ENCODE results near the gene IRF2BP1.
A peak's percentile ranks its signal among the peaks of the same experiment; 100 is the strongest.
"Not testable (repeated sequence)": the region's sequence is repeated elsewhere in the genome, so short reads cannot be mapped to it uniquely, and the experiment has no call there.

Gene IRF2BP1

GRCh38 chr19:45902651-45903625 is 17.0 kb upstream of the IRF2BP1 start:
- H3K9me3 ChIP-seq (ENCODE audit: control insufficient read depth, low read length) = no peaks in the 10 kb centered on the region
- H3K4me1 ChIP-seq (ENCODE audit: control insufficient read depth, insufficient read depth, low read length, poor library complexity, severe bottlenecking) = peaks cover 9% of the 10 kb centered on the region
- H3K4me3 ChIP-seq (ENCODE audit: insufficient read depth, low read depth, low read length, poor library complexity, severe bottlenecking) = peak overlapping the region; percentile 66
- peak overlapping the region; percentile 78 for H3K27ac ChIP-seq (ENCODE audit: insufficient read depth, low read length, poor library complexity, severe bottlenecking)
- DNase-seq = peak; percentile 98 to 99 (median 99)
- H3K36me3 ChIP-seq (ENCODE audit: control insufficient read depth, insufficient read depth, low read length) = peaks cover 11% of the 10 kb centered on the region
- H3K27me3 ChIP-seq (replicated peaks; ENCODE audit: control insufficient read depth, insufficient read depth, low read length, poor library complexity, severe bottlenecking) = no peaks in the 10 kb centered on the region

GRCh38 chr19:45901912-45902650 is 16.1 kb upstream of the IRF2BP1 start, which contains the start of gene MYPOP:
TSS of gene MYPOP (minus strand) at chr19:45902613. CDS start at chr19:45901773, 840 bp downstream.
- peaks cover 9% of the 10 kb centered on the region for H3K4me1 ChIP-seq (ENCODE audit: control insufficient read depth, insufficient read depth, low read length, poor library complexity, severe bottlenecking)
- peak within 1 kb of the TSS; percentile 66 for H3K4me3 ChIP-seq (ENCODE audit: insufficient read depth, low read depth, low read length, poor library complexity, severe bottlenecking)
- no peaks in the 10 kb centered on the region for H3K9me3 ChIP-seq (ENCODE audit: control insufficient read depth, low read length)
- H3K27me3 ChIP-seq (replicated peaks; ENCODE audit: control insufficient read depth, insufficient read depth, low read length, poor library complexity, severe bottlenecking) = no peaks in the 10 kb centered on the region
- H3K27ac ChIP-seq (ENCODE audit: insufficient read depth, low read length, poor library complexity, severe bottlenecking) = peak within 1 kb of the TSS; percentile 78
- DNase-seq = no peak
- H3K36me3 ChIP-seq (ENCODE audit: control insufficient read depth, insufficient read depth, low read length) = peaks cover 11% of the 10 kb centered on the region

GRCh38 chr19:45901432-45901911 is 15.5 kb upstream of the IRF2BP1 start:
- Histone ChIP-seq H3K4me3 (ENCODE audit: insufficient read depth, low read depth, low read length, poor library complexity, severe bottlenecking) (peak overlapping the region; percentile 66), H3K4me1 (ENCODE audit: control insufficient read depth, insufficient read depth, low read length, poor library complexity, severe bottlenecking) (peaks cover 9% of the 10 kb centered on the region), H3K27me3 (replicated peaks; ENCODE audit: control insufficient read depth, insufficient read depth, low read length, poor library complexity, severe bottlenecking) (no peaks in the 10 kb centered on the region), H3K9me3 (ENCODE audit: control insufficient read depth, low read length) (no peaks in the 10 kb centered on the region), H3K36me3 (ENCODE audit: control insufficient read depth, insufficient read depth, low read length) (peaks cover 11% of the 10 kb centered on the region), H3K27ac (ENCODE audit: insufficient read depth, low read length, poor library complexity, severe bottlenecking) (no peak overlapping the region)
- DNase-seq = peak in 1 of 3 donors; percentile 20

- Histone ChIP-seq H3K27me3 (replicated peaks; ENCODE audit: control insufficient read depth, insufficient read depth, low read length, poor library complexity, severe bottlenecking) (no peaks in the 10 kb centered on the region), H3K4me1 (ENCODE audit: control insufficient read depth, insufficient read depth, low read length, poor library complexity, severe bottlenecking) (peaks cover 9% of the 10 kb centered on the region), H3K27ac (ENCODE audit: insufficient read depth, low read length, poor library complexity, severe bottlenecking) (no peak overlapping the region), H3K4me3 (ENCODE audit: insufficient read depth, low read depth, low read length, poor library complexity, severe bottlenecking) (peak overlapping the region; percentile 66), H3K9me3 (ENCODE audit: control insufficient read depth, low read length) (no peaks in the 10 kb centered on the region), H3K36me3 (ENCODE audit: control insufficient read depth, insufficient read depth, low read length) (peaks cover 11% of the 10 kb centered on the region)
- DNase-seq = no peak
These were observed 14.9 kb upstream of the IRF2BP1 start for GRCh38 chr19:45900738-45901431.

DNA sequence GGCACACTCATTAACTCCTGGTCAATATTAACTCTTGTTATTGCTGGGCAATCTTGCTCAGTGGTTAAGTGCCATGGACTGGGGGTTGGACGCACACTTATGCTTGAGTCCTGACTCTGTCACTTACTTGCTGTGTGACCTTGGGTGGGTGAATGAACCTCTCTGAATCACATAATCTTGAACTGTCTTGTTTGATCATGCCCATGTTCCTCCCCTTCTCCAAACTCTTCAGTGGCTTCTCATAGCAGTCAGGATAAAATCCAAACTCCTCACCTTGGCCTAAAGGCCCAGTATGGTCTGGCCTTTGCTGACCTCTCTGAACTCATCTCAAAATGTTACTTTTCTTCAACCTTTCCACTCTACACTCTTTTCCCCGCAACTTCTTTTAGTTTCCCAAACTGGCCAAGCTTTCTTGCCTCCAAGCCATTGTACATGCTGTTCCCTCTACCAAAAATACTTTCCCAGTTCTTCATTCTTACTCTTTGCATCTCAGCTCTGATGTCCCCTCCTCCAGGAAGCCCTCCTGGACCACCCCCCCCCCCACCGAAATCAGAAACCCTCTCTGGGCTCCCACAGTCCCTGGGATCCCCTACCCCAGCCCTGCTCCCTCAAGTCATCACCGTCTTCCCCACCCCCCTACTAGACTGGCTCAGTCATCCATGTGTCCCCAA is 14.1 kb upstream of the IRF2BP1 start:
- no peak for DNase-seq
- Histone ChIP-seq H3K4me1 (ENCODE audit: control insufficient read depth, insufficient read depth, low read length, poor library complexity, severe bottlenecking) (peaks cover 9% of the 10 kb centered on the region), H3K27ac (ENCODE audit: insufficient read depth, low read length, poor library complexity, severe bottlenecking) (no peak overlapping the region), H3K9me3 (ENCODE audit: control insufficient read depth, low read length) (no peaks in the 10 kb centered on the region), H3K4me3 (ENCODE audit: insufficient read depth, low read depth, low read length, poor library complexity, severe bottlenecking) (no peak overlapping the region), H3K36me3 (ENCODE audit: control insufficient read depth, insufficient read depth, low read length) (peaks cover 16% of the 10 kb centered on the region), H3K27me3 (replicated peaks; ENCODE audit: control insufficient read depth, insufficient read depth, low read length, poor library complexity, severe bottlenecking) (no peaks in the 10 kb centered on the region)

DNA sequence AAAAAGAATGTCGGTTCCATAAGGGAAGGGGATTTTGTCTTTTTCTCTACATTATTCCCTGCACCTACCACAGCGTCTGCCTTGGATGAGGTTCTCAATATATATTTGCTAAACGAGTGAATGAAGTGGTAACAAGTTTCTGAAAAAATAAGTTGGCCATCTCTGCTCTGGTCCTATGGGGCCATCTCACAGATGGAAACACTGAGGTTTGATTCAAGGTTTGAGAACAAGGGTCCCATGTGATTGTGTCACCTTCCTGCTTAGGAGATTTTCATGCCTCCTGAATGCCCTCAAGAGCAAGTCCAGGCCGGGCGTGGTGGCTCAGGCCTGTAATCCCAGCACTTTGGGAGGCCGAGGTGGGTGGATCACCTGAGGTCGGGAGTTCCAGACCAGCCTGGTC is 13.3 kb upstream of the IRF2BP1 start:
- no peaks in the 10 kb centered on the region for H3K27me3 ChIP-seq (replicated peaks; ENCODE audit: control insufficient read depth, insufficient read depth, low read length, poor library complexity, severe bottlenecking)
- H3K4me3 ChIP-seq (ENCODE audit: insufficient read depth, low read depth, low read length, poor library complexity, severe bottlenecking) = no peak overlapping the region
- H3K9me3 ChIP-seq (ENCODE audit: control insufficient read depth, low read length) = no peaks in the 10 kb centered on the region
- H3K36me3 ChIP-seq (ENCODE audit: control insufficient read depth, insufficient read depth, low read length) = peaks cover 17% of the 10 kb centered on the region
- peaks cover 9% of the 10 kb centered on the region for H3K4me1 ChIP-seq (ENCODE audit: control insufficient read depth, insufficient read depth, low read length, poor library complexity, severe bottlenecking)
- no peak for DNase-seq
- H3K27ac ChIP-seq (ENCODE audit: insufficient read depth, low read length, poor library complexity, severe bottlenecking) = no peak overlapping the region

DNA sequence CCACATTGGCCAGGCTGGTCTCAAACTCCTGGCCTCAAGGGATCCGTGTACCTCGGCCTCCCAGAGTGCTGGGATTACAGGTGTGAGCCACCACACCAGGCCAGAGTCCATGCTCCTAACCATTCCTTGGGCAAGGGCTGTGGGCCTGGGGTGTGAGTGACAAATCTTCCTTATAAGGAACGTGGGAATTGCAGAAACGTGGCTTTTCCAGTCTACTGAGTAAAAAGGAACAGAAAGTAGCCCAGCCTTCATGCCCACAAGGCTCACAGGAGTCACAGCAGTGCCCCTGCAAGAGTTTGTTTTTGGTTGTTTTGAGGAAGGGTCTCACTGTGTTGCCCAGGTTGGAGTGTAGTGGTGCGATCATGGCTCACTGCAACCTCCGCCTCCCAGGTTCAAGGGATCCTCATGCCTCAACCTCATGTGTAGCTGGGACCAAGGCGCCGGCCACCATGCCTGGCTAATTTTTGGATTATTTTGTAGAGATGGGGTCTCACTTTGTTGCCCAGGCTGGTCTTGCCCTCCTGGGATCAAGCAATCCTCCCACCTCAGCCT is 11.4 kb upstream of the IRF2BP1 start:
- H3K27ac ChIP-seq (ENCODE audit: insufficient read depth, low read length, poor library complexity, severe bottlenecking) = no peak overlapping the region
- DNase-seq = no peak
- no peaks in the 10 kb centered on the region for H3K9me3 ChIP-seq (ENCODE audit: control insufficient read depth, low read length)
- H3K4me1 ChIP-seq (ENCODE audit: control insufficient read depth, insufficient read depth, low read length, poor library complexity, severe bottlenecking) = peaks cover 9% of the 10 kb centered on the region
- H3K36me3 ChIP-seq (ENCODE audit: control insufficient read depth, insufficient read depth, low read length) = peaks cover 17% of the 10 kb centered on the region
- no peak overlapping the region for H3K4me3 ChIP-seq (ENCODE audit: insufficient read depth, low read depth, low read length, poor library complexity, severe bottlenecking)
- H3K27me3 ChIP-seq (replicated peaks; ENCODE audit: control insufficient read depth, insufficient read depth, low read length, poor library complexity, severe bottlenecking) = no peaks in the 10 kb centered on the region

DNA sequence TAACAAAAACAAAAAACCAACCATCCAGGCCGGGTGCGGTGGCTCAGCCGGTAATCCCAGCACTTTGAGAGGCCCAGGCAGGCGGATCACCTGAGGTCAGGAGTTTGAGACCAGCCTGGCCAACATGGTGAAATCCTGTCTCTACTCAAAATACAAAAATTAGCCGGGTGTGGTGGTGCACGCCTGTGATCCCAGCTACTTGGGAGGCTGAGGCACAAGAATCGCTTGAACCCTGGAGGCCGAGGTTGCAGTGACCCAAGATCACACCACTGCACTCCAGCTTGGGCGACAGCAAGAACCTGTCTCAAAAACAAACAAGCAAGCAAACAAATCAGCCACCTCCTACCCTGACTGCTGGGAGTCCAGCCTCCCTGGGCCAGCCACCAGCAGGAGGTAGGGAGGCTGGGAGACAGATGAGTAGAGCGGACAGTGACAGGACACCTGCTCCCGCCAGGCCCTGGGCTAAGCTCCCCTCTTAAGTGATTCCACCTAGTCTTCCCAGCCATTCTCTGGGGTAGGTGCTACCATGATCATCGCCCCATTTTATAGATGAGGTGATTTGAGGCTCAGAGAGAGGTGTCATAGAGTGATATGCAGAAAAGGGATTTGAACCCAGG is 10.2 kb upstream of the IRF2BP1 start:
- not testable (repeated sequence) for H3K9me3 ChIP-seq (ENCODE audit: control insufficient read depth, low read length); DNase-seq
- H3K36me3 ChIP-seq (ENCODE audit: control insufficient read depth, insufficient read depth, low read length) = peaks cover 17% of the 10 kb centered on the region

DNA sequence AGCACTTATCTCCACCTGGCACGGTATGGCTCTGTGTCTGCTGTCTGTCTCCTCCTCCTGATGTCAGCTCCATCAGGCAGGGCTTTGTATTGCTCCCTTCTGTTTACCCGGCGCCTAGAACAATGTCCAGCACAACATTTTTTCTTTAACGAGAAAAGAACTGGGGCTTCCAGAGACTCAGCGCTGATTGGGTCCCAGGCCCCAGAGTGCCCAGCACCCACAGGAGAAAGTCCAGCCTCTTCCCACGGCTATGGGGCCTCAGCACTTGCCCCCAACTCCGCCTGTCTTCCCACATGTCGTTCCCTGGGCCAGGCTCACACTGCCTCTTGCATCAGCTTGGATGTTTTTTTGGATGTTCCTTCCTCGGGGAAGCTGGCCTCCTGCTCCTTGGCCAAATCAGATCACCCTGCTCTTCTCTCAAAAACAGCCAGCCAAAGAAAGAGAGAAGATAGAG is 9.6 kb upstream of the IRF2BP1 start:
- no peaks in the 10 kb centered on the region for H3K9me3 ChIP-seq (ENCODE audit: control insufficient read depth, low read length)
- no peaks in the 10 kb centered on the region for H3K4me1 ChIP-seq (ENCODE audit: control insufficient read depth, insufficient read depth, low read length, poor library complexity, severe bottlenecking)
- H3K27me3 ChIP-seq (replicated peaks; ENCODE audit: control insufficient read depth, insufficient read depth, low read length, poor library complexity, severe bottlenecking) = no peaks in the 10 kb centered on the region
- H3K27ac ChIP-seq (ENCODE audit: insufficient read depth, low read length, poor library complexity, severe bottlenecking) = no peak overlapping the region
- no peak overlapping the region for H3K4me3 ChIP-seq (ENCODE audit: insufficient read depth, low read depth, low read length, poor library complexity, severe bottlenecking)
- H3K36me3 ChIP-seq (ENCODE audit: control insufficient read depth, insufficient read depth, low read length) = peaks cover 17% of the 10 kb centered on the region
- no peak for DNase-seq

More for the DNA sequence above, 10.2 kb upstream of the IRF2BP1 start:
- H3K27ac ChIP-seq (ENCODE audit: insufficient read depth, low read length, poor library complexity, severe bottlenecking); H3K27me3 ChIP-seq (replicated peaks; ENCODE audit: control insufficient read depth, insufficient read depth, low read length, poor library complexity, severe bottlenecking); H3K4me3 ChIP-seq (ENCODE audit: insufficient read depth, low read depth, low read length, poor library complexity, severe bottlenecking); H3K4me1 ChIP-seq (ENCODE audit: control insufficient read depth, insufficient read depth, low read length, poor library complexity, severe bottlenecking): not testable (repeated sequence)

Data from effector memory CD4-positive, alpha-beta T cell (primary cell).